ENCODE results near the gene FRMPD4.

DNA sequence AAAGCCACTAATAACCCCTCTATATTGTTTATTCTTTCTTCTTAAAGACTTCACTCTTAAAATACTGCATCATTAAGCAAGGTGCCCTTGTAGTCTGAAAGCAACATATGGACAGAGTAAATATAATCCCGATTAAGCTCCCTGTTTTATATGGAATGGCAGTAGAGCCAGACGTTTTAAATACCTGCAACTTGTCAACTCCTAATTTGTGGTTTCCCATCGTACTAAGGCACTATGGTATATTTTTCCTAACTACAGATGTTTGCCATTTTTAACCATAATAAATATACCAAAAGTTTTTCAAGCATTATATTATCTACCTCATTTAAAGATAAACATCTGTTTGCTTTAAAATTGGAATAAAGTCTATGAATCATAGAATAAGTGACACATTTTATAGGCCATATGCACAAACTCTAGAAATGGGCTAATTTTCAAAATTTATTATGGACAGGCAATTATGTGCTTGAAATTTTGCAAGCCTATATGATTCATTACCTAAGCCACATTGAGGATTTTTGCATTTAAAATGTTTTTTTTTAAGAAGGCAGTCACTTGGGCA lies 194.6 kb downstream of the FRMPD4 start:
- TF ChIP-seq, protein P1, sequence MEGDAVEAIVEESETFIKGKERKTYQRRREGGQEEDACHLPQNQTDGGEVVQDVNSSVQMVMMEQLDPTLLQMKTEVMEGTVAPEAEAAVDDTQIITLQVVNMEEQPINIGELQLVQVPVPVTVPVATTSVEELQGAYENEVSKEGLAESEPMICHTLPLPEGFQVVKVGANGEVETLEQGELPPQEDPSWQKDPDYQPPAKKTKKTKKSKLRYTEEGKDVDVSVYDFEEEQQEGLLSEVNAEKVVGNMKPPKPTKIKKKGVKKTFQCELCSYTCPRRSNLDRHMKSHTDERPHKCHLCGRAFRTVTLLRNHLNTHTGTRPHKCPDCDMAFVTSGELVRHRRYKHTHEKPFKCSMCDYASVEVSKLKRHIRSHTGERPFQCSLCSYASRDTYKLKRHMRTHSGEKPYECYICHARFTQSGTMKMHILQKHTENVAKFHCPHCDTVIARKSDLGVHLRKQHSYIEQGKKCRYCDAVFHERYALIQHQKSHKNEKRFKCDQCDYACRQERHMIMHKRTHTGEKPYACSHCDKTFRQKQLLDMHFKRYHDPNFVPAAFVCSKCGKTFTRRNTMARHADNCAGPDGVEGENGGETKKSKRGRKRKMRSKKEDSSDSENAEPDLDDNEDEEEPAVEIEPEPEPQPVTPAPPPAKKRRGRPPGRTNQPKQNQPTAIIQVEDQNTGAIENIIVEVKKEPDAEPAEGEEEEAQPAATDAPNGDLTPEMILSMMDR (conservative IDR thresholded peaks at IDR 0.05 in 1 of 2, IDR thresholded peaks at IDR 0.05 in 1 of 2; ENCODE audit: low read depth in 1 of 2, low read length in 2 of 2), result no peak
- TF ChIP-seq EZH2 (IDR thresholded peaks at IDR 0.05; ENCODE audit: low read length, missing control alignments), result no peak
